Mesodermal cell (in vitro differentiated cells): ENCODE data around the gene POLR2H. TPM values are rescaled to one million over a fixed set of nuclear protein-coding genes. Genes with fewer than 3 reads are reported as not detected.

Experiments used
- H3K27ac ChIP-seq: 2 replicates; pipeline ENCODE4 v1.7.0; 2013; ENCODE audit warnings: mild to moderate bottlenecking, low read depth, low read length, moderate library complexity; ENCODE audit not compliant: severe bottlenecking
- H3K36me3 ChIP-seq: 2 replicates; pipeline ENCODE4 v1.7.1; 2013; ENCODE audit warnings: mild to moderate bottlenecking, low read length, moderate library complexity; ENCODE audit not compliant: control insufficient read depth, insufficient read depth
- H3K4me1 ChIP-seq: one replicate; pipeline ENCODE4 v1.7.1; 2013; ENCODE audit warnings: mild to moderate bottlenecking, low read length; ENCODE audit not compliant: insufficient read depth, control insufficient read depth, poor library complexity, severe bottlenecking
- H3K4me3 ChIP-seq: 2 replicates; pipeline ENCODE4 v1.7.0; 2013; ENCODE audit warnings: low read length, control low read depth, mild to moderate bottlenecking; ENCODE audit not compliant: insufficient read depth, poor library complexity, severe bottlenecking; ENCODE audit errors: extremely low read depth
- H3K9me3 ChIP-seq: 2 replicates; pipeline ENCODE4 v1.7.1; 2013; ENCODE audit warnings: mild to moderate bottlenecking, low read length, moderate library complexity; ENCODE audit not compliant: control insufficient read depth
- WGBS, 2 experiments: methylation state at CpG; one replicate each; pipeline ENCODE4 v1.1.5; 2013; ENCODE audit warnings: missing lambda C conversion rate in 2 of 2; ENCODE audit not compliant: insufficient coverage in 2 of 2; 5-methylcytosine and 5-hydroxymethylcytosine counted together
- polyA plus RNA-seq, 2 experiments: library from polyadenylated mRNA; stranded (reverse); fragments of 50-300 nt; gene quantifications; one replicate each; pipeline ENCODE4 v1.2.3, GENCODE V29; 2013

The POLR2H gene
- 88.7 TPM for polyA plus RNA-seq (2013, experiment 1 of 2)
- polyA plus RNA-seq (2013, experiment 2 of 2) = 93.5 TPM

DNA sequence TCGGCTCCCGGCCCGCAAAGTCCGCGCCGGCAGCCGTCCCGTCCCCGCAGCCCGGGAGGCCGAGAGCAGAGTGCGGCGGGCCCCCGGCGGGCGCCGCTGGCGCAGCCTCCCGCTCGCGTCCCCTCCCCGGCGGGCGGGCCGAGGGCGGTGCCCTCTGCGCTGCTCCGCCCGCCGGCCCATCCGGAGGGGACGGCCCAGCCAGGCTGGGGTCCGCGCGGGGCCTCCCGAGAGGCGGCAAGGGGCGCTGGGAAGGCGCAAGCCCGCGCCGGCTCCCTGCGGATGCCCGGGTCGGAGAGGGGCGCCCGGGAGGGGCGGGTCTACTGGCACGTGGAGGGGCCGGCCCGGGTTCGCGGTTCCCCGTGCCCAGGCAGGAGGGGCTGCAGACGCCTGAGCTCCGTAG lies at the start of gene POLR2H, which contains the start of gene CLCN2:
Gene POLR2H (plus strand): TSS at position 179 of the 400 bp plus-strand sequence. CDS start 1,783 bp downstream, outside the sequence.
Gene CLCN2 (minus strand): TSS at position 74 of the 400 bp plus-strand sequence. CDS start 126 bp downstream, outside the sequence.
- H3K36me3 ChIP-seq = peaks cover 47% of the 10 kb centered on the region
- H3K4me1 ChIP-seq = peaks cover 7% of the 10 kb centered on the region
- 0% methylated on average over 35 to 41 of the region's 56 CpGs for WGBS, 2 experiments

DNA sequence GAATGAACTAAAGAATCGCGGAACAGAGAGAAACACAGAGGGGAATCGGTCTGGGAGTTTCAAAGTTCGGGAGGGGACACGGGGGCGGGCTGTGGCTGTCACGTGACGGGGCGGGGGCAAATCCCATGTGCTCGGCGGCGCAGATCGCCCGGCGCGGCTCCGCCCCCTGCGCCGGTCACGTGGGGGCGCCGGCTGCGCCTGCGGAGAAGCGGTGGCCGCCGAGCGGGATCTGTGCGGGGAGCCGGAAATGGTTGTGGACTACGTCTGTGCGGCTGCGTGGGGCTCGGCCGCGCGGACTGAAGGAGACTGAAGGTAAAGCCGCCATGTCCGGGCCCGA lies 47.2 kb upstream of the POLR2H start, which contains the start of gene EIF4G1:
Gene EIF4G1 (plus strand): TSS at position 244 of the 337 bp plus-strand sequence. CDS start 1,191 bp downstream, outside the sequence.
- H3K36me3 ChIP-seq = peaks cover 47% of the 10 kb centered on the region
- whole genome bisulfite sequencing, 2 experiments = 0 to 1% methylated on average over 21 to 22 of the region's 40 CpGs
- peaks cover 19% of the 10 kb centered on the region for H3K4me1 ChIP-seq

More for the DNA sequence above, at the start of gene POLR2H, which contains the start of gene CLCN2:
- Histone ChIP-seq H3K27ac (peak within 1 kb of the TSS; percentile 100), H3K9me3 (no peaks in the 10 kb centered on the region), H3K4me3 (peak within 1 kb of the TSS; percentile 84)

DNA sequence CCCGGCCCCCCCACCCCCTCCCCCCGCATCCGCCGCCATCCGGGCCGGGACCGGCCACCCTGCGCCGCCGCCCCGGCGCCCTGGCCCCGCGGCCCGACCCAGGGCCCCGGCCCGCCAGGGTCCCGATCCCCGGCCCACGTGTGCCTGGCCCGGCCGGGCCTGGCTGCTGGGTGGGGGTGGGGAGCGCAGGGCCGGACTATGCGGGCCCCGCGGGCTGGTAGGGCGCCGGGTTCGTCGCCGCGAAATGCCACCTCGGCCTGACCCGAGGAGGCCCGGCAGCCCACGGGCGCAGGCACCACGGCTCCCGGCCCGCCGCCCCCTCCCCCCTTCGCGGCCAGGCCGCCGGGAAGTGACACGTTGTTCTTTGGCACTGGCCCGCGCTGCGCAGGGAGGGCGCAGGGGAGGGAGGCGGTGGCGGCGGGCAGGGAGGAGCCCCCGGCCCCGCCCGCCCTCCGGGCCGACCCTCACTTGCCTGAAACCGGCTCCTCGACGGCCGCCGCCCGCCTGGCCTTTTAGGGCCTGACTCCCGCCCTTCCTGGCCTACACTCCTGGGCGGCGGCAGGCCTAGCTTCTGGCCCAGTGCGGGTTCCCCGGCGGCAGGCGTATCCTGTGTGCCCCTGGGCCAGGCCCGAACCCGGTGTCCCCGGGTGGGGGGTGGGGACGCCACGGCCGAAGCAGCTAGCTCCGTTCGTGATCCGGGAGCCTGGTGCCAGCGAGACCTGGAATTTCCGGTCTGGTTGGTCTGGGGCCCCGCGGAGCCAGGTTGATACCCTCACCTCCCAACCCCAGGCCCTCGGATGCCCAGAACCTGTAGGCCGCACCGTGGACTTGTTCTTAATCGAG lies 46.6 kb upstream of the POLR2H start:
- 1% methylated on average over 24 to 51 of the region's 89 CpGs for WGBS, 2 experiments
- H3K27ac ChIP-seq = peak overlapping the region; percentile 88
- H3K4me3 ChIP-seq = peak overlapping the region; percentile 81
- H3K4me1 ChIP-seq = peaks cover 23% of the 10 kb centered on the region
- H3K9me3 ChIP-seq = no peaks in the 10 kb centered on the region
- H3K36me3 ChIP-seq = peaks cover 50% of the 10 kb centered on the region

More for the DNA sequence above, 47.2 kb upstream of the POLR2H start, which contains the start of gene EIF4G1:
- Histone ChIP-seq H3K27ac (peak within 1 kb of the TSS; percentile 88), H3K9me3 (no peaks in the 10 kb centered on the region), H3K4me3 (peak within 1 kb of the TSS; percentile 81)

DNA sequence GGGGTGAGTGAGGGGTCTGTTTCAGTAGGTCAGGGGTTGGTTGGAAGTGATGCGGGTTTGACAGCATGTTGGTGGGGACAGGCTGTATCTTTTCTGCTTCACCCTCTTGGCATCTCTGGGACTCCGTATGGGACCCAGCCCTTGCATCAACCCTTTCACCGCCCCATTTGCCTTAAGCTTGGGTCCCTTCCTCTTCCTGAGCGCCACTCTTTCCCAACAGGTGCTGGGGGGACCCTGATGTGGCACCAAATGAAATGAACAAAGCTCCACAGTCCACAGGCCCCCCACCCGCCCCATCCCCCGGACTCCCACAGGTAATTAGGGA lies 46.0 kb upstream of the POLR2H start:
- H3K27ac ChIP-seq = peak overlapping the region; percentile 88
- H3K9me3 ChIP-seq = no peaks in the 10 kb centered on the region
- peak overlapping the region; percentile 81 for H3K4me3 ChIP-seq
- peaks cover 50% of the 10 kb centered on the region for H3K36me3 ChIP-seq
- H3K4me1 ChIP-seq = peaks cover 23% of the 10 kb centered on the region
- 7 to 9% methylated on average over 3 to 4 of the region's 6 CpGs for WGBS, 2 experiments

DNA sequence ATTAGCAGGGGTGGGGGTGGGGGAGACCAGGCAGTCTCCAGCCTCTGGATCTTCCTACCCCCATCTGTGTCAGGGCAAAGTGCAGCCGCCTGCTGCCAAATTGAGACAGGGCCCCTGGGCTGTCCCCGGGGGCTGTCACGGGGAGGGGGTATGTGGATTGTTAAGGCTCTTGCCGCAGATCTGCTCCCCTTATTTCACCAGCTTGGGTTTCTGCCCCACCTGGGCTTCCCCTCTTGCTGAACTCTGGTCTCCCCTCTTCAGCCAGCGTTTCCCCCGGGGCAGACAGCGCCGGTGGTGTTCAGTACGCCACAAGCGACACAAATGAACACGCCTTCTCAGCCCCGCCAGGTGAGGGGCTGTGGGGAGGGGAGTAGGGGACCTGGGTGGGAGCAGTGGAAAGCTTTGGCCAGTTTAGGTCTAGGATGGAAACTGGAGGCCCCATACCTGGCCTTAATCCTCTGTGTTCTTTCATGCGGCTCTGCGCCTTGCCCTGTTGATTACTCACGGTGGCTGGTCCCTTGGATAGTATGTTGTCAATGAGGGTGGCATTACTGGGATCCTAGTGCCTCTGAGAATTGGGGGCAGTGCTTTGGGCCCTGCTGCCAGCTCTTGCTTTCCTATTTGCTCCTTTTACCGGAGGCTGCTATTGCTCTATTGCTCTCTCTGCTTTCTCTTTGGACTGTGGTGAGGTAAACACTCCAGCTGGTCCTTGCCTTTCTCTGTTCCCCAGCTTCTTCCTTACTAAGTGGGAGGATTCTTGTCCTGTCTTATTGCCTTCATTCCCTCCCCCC lies 45.4 kb upstream of the POLR2H start:
- Histone ChIP-seq H3K36me3 (peaks cover 55% of the 10 kb centered on the region), H3K4me3 (peak overlapping the region; percentile 81), H3K9me3 (no peaks in the 10 kb centered on the region), H3K27ac (no peak overlapping the region), H3K4me1 (peaks cover 23% of the 10 kb centered on the region)
- 54 to 66% methylated on average over 6 to 12 of the region's 16 CpGs for WGBS, 2 experiments

DNA sequence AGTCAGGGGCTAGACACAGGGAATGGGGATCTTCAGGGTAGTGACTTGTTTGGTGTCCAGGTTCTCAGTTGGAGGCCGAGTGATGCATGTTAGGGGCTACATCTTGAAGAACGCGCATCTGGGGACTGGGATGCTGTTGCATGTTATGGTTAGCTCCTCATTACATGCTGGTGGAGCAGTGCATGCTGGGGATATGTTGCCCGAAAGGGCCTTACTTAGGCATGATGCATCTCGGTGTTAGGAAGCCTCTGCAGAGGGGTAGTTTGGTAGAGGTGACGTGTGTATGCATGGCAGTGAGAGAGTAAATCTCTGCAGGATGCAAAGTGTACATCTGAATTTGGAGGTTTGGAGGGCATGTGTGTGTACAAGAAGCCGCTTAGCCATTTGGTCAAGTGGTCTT lies 44.7 kb upstream of the POLR2H start:
- WGBS, 2 experiments = 91 to 95% methylated on average over 6 of the region's 7 CpGs
- Histone ChIP-seq H3K36me3 (peaks cover 63% of the 10 kb centered on the region), H3K27ac (no peak overlapping the region), H3K4me3 (peak overlapping the region; percentile 81), H3K4me1 (peaks cover 23% of the 10 kb centered on the region), H3K9me3 (no peaks in the 10 kb centered on the region)

DNA sequence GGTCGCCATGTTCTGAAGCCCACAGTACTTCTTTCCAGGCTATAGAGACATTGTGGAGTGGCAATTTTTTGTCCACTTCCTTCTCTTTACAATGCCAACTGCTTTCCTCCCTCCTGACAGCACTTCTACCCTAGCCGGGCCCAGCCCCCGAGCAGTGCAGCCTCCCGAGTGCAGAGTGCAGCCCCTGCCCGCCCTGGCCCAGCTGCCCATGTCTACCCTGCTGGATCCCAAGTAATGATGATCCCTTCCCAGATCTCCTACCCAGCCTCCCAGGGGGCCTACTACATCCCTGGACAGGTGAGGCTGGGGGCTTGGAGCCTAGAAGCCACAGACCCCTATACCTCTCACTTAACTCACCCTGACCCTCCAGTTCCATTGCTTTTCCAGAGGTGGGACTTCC lies 44.3 kb upstream of the POLR2H start:
- no peaks in the 10 kb centered on the region for H3K9me3 ChIP-seq
- H3K4me1 ChIP-seq = peaks cover 23% of the 10 kb centered on the region
- WGBS, 2 experiments = 91 to 100% methylated on average over 4 to 5 of the region's 5 CpGs
- H3K27ac ChIP-seq = no peak overlapping the region
- H3K4me3 ChIP-seq = no peak overlapping the region
- H3K36me3 ChIP-seq = peaks cover 67% of the 10 kb centered on the region

DNA sequence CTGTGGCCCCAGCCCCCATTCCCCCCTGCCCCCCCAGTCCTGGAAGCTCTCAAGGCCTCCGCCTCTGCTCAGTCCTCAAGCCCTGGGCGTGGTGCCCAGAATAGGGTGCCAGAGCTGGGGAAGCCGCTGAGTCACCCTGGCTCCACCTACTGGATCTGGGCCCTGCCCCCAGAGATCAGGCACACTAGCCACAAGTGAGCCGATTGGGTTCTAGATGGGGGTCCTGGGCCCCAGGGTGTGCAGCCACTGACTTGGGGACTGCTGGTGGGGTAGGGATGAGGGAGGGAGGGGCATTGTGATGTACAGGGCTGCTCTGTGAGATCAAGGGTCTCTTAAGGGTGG lies 41.4 kb upstream of the POLR2H start:
- Histone ChIP-seq H3K36me3 (peaks cover 95% of the 10 kb centered on the region), H3K9me3 (no peaks in the 10 kb centered on the region), H3K4me3 (no peak overlapping the region), H3K4me1 (peaks cover 23% of the 10 kb centered on the region), H3K27ac (no peak overlapping the region)
- 100% methylated on average over 1 to 3 of the region's 4 CpGs for WGBS, 2 experiments

DNA sequence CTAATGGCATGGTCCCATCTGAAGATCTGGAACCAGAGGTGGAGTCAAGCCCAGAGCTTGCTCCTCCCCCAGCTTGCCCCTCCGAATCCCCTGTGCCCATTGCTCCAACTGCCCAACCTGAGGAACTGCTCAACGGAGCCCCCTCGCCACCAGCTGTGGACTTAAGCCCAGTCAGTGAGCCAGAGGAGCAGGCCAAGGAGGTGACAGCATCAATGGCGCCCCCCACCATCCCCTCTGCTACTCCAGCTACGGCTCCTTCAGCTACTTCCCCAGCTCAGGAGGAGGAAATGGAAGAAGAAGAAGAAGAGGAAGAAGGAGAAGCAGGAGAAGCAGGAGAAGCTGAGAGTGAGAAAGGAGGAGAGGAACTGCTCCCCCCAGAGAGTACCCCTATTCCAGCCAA lies 39.8 kb upstream of the POLR2H start:
- peaks cover 98% of the 10 kb centered on the region for H3K36me3 ChIP-seq
- 75 to 100% methylated on average over 1 to 3 of the region's 5 CpGs for WGBS, 2 experiments
- H3K9me3 ChIP-seq = no peaks in the 10 kb centered on the region
- H3K27ac ChIP-seq = no peak overlapping the region
- H3K4me3 ChIP-seq = no peak overlapping the region
- H3K4me1 ChIP-seq = peaks cover 15% of the 10 kb centered on the region

DNA sequence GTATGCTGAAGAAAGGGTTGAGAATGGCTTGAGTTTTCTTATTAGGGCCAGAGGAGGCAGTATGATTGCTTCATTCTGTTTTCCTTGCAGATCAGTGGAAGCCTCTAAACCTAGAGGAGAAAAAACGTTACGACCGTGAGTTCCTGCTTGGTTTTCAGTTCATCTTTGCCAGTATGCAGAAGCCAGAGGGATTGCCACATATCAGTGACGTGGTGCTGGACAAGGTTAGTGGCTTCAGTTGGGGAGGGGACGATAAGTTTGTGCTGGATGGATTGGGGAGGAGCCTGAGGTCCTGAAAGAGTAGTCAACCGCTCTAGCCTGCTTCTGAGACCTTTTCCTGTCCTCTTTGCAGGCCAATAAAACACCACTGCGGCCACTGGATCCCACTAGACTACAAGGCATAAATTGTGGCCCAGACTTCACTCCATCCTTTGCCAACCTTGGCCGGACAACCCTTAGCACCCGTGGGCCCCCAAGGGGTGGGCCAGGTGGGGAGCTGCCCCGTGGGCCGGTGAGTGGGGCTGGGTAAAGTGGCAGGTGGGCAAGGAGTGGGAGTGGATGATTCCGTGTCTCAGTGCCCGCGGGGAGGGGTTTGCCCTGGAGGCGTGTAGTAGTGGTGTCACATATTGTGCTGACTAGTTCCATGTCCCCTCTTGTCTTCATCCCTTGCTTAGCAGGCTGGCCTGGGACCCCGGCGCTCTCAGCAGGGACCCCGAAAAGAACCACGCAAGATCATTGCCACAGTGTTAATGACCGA lies 38.6 kb upstream of the POLR2H start:
- Histone ChIP-seq H3K4me1 (peaks cover 9% of the 10 kb centered on the region), H3K4me3 (no peak overlapping the region), H3K36me3 (peaks cover 98% of the 10 kb centered on the region), H3K27ac (no peak overlapping the region), H3K9me3 (no peaks in the 10 kb centered on the region)
- 96 to 98% methylated on average over 14 to 20 of the region's 20 CpGs for WGBS, 2 experiments
